NCI-H226 (cell line): Measurements from ENCODE around the gene RPS14.

ENCODE experiments used
- DNase-seq: peaks from one replicate; pipeline ENCODE4 v3.0.0-alpha.2; 2015

The RPS14 gene

GRCh38 chr5:150398722-150399523 is 50.6 kb downstream of the RPS14 start:
- no peak for DNase-seq

DNA sequence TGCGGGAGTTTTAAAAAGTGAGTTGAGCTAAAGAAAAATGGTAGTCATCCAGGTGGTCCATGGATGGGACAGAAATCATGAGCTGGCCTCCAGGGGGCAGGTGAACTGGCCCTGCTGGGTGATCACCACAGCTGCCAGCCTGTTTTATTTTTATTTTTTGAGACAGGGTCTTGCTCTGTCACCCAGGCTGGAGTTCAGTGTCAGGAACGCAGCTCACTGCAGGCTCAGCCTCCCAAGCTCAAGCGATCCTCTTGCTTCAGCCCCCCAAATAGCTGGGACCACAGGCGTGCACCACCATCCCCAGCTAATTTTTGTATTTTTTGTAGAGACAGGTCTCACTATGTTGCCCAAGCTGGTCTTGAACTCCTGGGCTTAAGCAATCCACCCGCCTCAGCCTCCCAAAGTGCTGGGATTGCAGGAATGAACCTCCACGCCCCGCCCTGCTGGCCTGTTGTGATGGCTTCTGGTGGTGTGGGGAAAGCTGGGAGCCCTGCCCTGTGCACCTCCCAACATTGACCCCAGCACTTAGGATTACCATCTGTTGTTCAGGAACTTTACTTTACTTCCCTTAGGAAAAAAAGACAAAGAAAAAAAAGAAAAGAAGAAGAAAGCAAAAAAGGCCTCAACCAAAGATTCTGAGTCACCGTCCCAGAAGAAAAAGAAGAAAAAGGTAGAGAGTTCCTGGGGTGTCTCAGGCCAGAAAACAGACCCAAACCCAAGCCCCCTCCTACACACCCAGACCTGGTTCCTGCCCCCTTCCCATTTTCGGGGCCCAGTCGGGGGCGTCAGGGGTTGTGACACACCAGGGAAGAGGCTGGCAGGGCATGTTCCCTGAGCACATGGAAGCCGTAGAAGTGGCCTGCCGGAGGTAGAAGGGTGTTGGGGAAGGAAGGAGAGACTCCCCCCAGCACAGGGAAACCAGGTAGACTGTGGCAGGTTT is 51.5 kb downstream of the RPS14 start:
- DNase-seq: no peak

DNA sequence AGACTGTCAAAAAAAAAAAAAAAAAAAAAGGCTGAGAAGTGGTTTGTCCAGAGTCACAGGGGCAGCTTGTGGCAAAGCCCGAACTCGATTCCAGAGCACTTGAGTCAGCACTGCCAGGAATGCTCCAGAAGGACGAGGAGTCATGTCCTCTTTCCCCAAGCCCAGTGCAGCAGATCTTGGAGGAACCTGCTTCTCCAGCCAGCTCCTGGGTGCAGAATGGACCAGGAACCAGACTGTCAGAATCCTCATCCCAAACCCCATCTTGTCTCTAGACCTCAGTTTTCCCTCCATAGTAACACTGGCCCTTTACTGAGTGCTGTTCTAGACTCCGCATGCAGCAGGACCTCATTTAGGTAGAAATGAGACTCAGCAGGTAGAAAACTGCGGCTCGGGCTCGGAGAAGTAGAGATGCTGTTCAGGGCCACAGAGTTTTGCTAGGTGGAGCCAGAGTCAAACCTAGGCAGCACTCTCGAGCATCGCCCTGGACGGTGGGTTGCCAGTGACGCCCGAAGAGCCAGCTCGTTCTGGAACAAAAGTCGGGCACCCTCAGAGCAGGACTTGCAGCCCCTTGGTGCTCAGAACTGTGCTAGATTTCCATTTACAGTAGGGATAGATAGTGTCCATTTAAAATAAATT is 52.3 kb downstream of the RPS14 start:
- DNase-seq: no peak

DNA sequence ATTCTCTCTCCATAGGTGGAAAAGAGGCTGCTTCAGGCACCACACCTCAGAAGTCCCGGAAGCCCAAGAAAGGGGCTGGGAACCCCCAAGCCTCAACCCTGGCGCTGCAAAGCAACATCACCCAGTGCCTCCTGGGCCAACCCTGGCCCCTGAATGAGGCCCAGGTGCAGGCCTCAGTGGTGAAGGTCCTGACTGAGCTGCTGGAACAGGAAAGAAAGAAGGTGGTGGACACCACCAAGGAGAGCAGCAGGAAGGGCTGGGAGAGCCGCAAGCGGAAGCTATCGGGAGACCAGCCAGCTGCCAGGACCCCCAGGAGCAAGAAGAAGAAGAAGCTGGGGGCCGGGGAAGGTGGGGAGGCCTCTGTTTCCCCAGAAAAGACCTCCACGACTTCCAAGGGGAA is 53.3 kb downstream of the RPS14 start:
- no peak for DNase-seq

DNA sequence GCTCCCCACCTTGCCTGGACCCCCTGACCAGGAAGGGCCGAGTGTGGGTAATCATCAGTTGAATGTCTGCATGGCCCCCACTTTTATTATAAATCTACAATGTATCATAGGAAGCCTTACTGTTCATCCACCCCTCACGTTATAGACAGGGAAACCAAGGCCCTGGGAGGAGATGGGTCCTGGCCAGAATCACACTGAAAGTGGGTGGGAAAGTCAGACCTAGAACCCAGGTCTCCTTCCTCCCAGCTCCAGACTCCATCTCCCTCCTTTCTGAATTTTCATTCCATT is 53.9 kb downstream of the RPS14 start:
- DNase-seq: no peak

GRCh38 chr5:150394912-150395687 is 54.4 kb downstream of the RPS14 start:
- no peak for DNase-seq

DNA sequence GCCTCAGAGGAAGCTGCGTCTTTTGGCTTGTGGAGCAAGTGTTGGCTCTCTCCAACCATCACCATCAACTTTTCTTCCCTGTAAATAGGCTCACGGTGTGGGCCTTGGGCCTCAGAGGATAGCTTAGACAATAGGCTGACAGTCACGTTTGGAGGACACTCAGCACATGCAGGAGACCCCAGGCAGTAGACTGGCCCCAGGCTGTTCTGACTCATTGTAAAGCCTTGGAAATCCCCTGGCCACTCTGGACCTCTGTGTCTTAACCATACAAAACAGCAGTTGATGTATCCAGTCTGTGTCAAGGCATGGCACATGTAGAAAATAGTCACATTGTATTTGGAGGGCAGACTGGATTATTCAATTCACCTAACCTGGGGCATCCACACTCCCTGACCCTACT is 55.4 kb downstream of the RPS14 start:
- peak; percentile 20 for DNase-seq

DNA sequence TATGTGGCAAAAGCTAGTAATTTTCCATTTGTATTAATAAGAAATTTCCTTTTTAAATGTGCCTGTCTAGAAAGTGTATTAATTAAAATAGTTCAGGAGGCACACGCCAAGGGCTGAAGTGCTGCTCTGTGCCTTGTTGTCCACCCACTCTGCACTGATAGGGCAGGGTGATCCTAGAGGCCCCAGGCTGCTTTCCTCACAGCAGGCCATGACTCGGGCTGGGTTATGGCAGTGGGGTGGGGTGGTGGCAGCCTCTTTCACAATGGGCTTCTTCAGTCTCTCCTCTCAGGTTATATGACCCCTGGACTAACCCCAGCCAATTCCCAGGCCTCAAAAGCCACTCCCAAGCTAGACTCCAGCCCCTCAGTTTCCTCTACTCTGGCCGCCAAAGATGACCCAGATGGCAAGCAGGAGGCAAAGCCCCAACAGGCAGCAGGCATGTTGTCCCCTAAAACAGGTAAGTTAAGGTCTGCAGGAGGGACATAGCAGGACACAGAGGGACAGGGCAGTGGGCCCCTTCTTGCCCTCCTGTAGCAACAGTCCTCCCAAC is 56.4 kb downstream of the RPS14 start:
- DNase-seq: no peak

DNA sequence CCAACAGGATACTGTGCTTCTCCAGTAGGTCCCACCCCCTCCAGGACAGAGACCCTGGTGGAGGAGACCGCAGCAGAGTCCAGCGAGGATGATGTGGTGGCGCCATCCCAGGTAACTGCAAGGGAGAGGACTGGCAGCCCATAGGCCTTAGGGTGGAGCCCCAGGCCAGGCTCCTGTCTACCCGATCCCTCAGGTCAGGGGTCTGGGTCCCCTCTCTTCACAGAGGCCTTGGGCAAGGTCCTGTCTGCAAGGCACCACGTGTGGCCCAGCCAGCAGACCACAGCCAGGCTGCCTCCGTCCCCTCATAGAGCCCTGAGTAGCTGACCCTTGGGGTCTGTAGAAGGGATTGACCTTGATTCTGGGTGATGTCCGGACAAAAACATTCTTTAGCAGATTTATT is 56.9 kb downstream of the RPS14 start:
- no peak for DNase-seq
